PFSK-1 (cell line): ENCODE data around the gene TLN1.

ENCODE experiments used
- FOXP2 ChIP-seq: optimal IDR thresholded peaks from 2 replicates; pipeline ENCODE3; 2011; ENCODE audit warnings: borderline replicate concordance, control low read depth, inconsistent platforms; ENCODE audit not compliant: insufficient read depth; ENCODE audit errors: extremely low read length, extremely low read depth
- POLR2AphosphoS5 ChIP-seq: IDR thresholded peaks from 2 replicates; pipeline ENCODE4 v1.6.1; 2012; ENCODE audit warnings: low read depth, mild to moderate bottlenecking, control low read depth, low read length, moderate library complexity
- REST ChIP-seq, 2 experiments: IDR thresholded peaks; 2 replicates each; pipeline versions ENCODE4 v1.6.1 to v1.8.0; 2011 to 2012; ENCODE audit warnings: low read depth in 2 of 2, low read length in 2 of 2, control low read depth in 1 of 2, inconsistent platforms in 1 of 2, mild to moderate bottlenecking in 1 of 2, moderate library complexity in 1 of 2; ENCODE audit not compliant: insufficient read depth in 1 of 2
- SIN3A ChIP-seq: IDR thresholded peaks from 2 replicates; pipeline ENCODE4 v1.6.1; 2012; ENCODE audit warnings: mild to moderate bottlenecking, low read length, moderate library complexity, borderline replicate concordance; ENCODE audit not compliant: insufficient read depth
- TAF1 ChIP-seq: IDR thresholded peaks from 2 replicates; pipeline ENCODE4 v1.6.1; 2012; ENCODE audit warnings: low read length, control low read depth, borderline replicate concordance; ENCODE audit not compliant: insufficient read depth

The TLN1 gene

DNA sequence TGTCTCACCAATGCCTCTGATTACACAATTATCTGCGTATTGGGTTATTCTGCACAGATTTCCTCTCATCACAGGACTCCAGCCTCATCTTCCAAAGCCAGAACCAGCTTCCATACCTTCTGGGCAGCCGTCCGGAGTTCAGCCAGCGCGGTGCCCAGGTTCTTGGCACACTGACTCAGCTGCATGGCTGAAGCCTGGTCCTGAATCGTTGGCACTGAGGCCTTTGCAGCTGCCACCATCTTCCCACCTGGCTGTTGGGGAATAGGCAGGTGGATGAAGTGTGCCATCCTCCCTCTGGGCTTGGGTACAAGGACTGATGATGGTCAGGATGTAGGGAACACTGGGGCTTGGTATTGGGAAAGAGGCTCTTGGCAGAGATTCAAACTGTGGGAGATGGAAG lies 17.9 kb downstream of the TLN1 start:
- TF ChIP-seq REST (IDR thresholded peaks at IDR 0.05; ENCODE audit: insufficient read depth in 1 of 2, low read depth in 2 of 2, low read length in 2 of 2): no peak
- no peak for TF ChIP-seq TAF1
- no peak for TF ChIP-seq FOXP2
- TF ChIP-seq POLR2AphosphoS5: no peak
- no peak for TF ChIP-seq SIN3A

DNA sequence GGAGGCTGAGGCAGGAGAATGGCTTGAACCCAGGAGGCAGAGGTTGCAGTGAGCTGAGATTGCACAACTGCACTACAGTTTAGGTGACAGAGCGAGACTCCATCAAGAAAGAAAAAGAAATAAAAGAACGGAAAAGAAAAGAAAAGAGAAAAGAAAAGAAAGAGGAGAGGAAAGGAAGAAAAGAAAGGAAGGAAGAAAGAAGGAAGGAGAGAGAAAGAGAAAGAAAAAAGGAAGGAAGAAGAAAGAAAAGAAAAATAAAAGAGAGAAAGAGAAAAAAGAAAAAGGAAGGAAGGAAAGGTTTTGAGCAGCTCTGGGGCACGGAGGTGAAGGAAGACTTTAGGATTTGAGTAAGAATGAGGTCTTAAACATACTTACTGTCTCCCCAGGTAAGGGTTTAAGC lies 18.4 kb downstream of the TLN1 start:
- TF ChIP-seq TAF1 (no peak), POLR2AphosphoS5 (no peak), FOXP2 (no peak), SIN3A (no peak), REST (IDR thresholded peaks at IDR 0.05; ENCODE audit: insufficient read depth in 1 of 2, low read depth in 2 of 2, low read length in 2 of 2) (no peak)

DNA sequence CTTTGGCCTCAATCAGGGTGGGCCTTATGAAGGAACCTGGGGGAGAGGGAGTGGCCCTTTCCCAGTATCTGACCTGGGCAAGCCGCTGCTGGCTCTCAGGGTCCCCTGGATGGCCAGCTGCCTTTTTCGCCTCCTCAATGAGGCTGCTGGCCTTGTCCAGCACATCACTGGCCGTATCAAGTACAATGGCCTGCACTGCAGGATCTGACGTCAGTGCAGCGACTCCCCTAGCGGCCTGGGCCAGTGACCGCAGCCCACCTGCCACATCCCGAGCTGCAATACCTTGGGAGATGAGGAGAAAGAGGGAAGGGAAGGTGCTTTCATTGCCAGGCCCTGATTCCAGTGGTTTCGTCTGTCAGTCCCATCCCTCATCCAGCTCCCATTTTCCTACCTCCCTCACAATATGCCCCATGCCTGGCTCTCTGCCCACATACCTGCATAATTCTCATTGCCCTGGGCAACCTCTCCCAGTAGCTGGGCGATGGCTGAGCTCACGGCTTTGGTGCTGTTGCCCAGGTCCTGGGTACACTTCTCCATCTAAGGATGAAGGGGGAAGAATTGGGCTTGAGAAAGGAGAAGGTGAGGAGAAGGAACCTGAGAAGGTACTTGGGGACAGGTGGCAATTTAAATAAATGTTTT lies 19.1 kb downstream of the TLN1 start:
- TF ChIP-seq REST (IDR thresholded peaks at IDR 0.05; ENCODE audit: insufficient read depth in 1 of 2, low read depth in 2 of 2, low read length in 2 of 2) (no peak), TAF1 (no peak), SIN3A (no peak), FOXP2 (no peak), POLR2AphosphoS5 (no peak)

- TF ChIP-seq REST (IDR thresholded peaks at IDR 0.05; ENCODE audit: insufficient read depth in 1 of 2, low read depth in 2 of 2, low read length in 2 of 2) (no peak), FOXP2 (no peak), SIN3A (no peak), POLR2AphosphoS5 (no peak), TAF1 (no peak)
Observed at GRCh38 chr9:35711501-35712428, 20.2 kb downstream of the TLN1 start.
